ENCODE data around the gene CCDC88B. TPM values are rescaled to one million over a fixed set of nuclear protein-coding genes. Genes with fewer than 3 reads are reported as not detected.

Gene CCDC88B
- total and polyA plus RNA-seq, 3 donors from 2014 or later: 16.6 to 28.5 (median 23.5) TPM

GRCh38 chr11:64351136-64351631 is 11.2 kb downstream of the CCDC88B start:
- Histone ChIP-seq H3K36me3 (ENCODE audit: low read depth, missing control alignments) (no peaks in the 10 kb centered on the region), H3K9me3 (no peaks in the 10 kb centered on the region), H3K4me1 (peaks cover 17% of the 10 kb centered on the region), H3K27ac (no peak overlapping the region), H3K4me3 (no peak overlapping the region), H3K27me3 (no peaks in the 10 kb centered on the region)
- DNase-seq: no peak
- intact Hi-C loops (cut with DNase I; ENCODE audit: low total_unique reads): no loop called here
- WGBS, 2 donors: 90 to 97% methylated on average over 10 to 18 of the region's 18 CpGs
- TF ChIP-seq CTCF (IDR thresholded peaks at IDR 0.05) (no peak), POLR2A (IDR thresholded peaks at IDR 0.05) (no peak)

- no peak for DNase-seq
- no peaks in the 10 kb centered on the region for H3K27me3 ChIP-seq
- intact Hi-C loops (cut with DNase I; ENCODE audit: low total_unique reads): no loop called here
- H3K36me3 ChIP-seq (ENCODE audit: low read depth, missing control alignments): no peaks in the 10 kb centered on the region
- no peak overlapping the region for H3K4me3 ChIP-seq
- 92 to 93% methylated on average over 12 to 33 of the region's 33 CpGs for WGBS, 2 donors
- peaks cover 17% of the 10 kb centered on the region for H3K4me1 ChIP-seq
- H3K27ac ChIP-seq: no peak overlapping the region
- H3K9me3 ChIP-seq: no peaks in the 10 kb centered on the region
- no peak for TF ChIP-seq POLR2A (IDR thresholded peaks at IDR 0.05)
- no peak for TF ChIP-seq CTCF (IDR thresholded peaks at IDR 0.05)
Observed at GRCh38 chr11:64352099-64352994, 12.3 kb downstream of the CCDC88B start.

GRCh38 chr11:64352995-64353714 is 13.2 kb downstream of the CCDC88B start:
- no peak for TF ChIP-seq POLR2A (IDR thresholded peaks at IDR 0.05)
- TF ChIP-seq CTCF (IDR thresholded peaks at IDR 0.05): no peak
- Histone ChIP-seq H3K36me3 (ENCODE audit: low read depth, missing control alignments) (no peaks in the 10 kb centered on the region), H3K4me3 (no peak overlapping the region), H3K27ac (no peak overlapping the region), H3K27me3 (no peaks in the 10 kb centered on the region), H3K9me3 (no peaks in the 10 kb centered on the region), H3K4me1 (peaks cover 23% of the 10 kb centered on the region)
- no peak for DNase-seq
- 71 to 90% methylated on average over 2 to 34 of the region's 34 CpGs for WGBS, 2 donors
- intact Hi-C loops (cut with DNase I; ENCODE audit: low total_unique reads): no loop called here

DNA sequence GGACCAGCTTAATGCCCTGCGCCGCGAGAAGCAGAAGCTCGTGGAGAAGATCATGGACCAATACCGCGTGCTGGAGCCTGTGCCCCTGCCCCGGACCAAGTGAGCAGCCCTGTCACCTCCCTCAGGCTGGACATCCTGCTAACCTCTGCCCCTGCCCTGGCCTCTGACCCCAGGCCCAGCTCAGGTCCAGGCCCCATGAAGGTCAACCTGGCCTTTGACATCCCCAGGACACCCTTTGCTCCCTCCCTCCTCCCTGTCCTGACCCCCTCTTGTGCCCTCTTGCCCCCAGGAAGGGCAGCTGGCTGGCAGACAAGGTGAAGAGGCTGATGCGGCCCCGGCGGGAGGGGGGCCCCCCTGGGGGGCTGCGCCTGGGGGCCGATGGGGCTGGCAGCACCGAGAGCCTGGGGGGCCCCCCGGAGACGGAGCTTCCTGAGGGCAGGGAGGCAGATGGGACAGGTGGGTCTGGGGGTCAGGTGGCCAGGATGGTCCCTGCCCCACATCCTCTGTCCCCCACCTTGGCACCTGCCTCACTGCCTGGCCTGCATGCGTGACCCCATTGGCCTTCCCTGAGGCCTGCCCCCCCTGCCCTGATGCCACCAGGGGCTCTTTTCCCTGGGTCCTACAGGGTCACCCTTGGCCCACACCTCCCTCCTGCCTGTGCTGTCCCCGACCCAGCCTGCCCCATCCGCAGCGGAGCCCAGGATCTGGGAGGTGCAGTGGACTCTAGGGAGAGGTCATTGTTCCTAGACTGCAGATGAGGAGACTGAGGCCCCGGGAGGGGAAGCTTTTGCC is 13.9 kb downstream of the CCDC88B start:
- no peaks in the 10 kb centered on the region for H3K9me3 ChIP-seq
- TF ChIP-seq CTCF (IDR thresholded peaks at IDR 0.05) (no peak), POLR2A (IDR thresholded peaks at IDR 0.05) (no peak)
- no peaks in the 10 kb centered on the region for H3K36me3 ChIP-seq (ENCODE audit: low read depth, missing control alignments)
- H3K4me3 ChIP-seq: no peak overlapping the region
- no peak for DNase-seq
- intact Hi-C loops (cut with DNase I; ENCODE audit: low total_unique reads): no loop called here
- peaks cover 28% of the 10 kb centered on the region for H3K4me1 ChIP-seq
- 60 to 79% methylated on average over 11 to 18 of the region's 20 CpGs for WGBS, 2 donors
- no peak overlapping the region for H3K27ac ChIP-seq
- H3K27me3 ChIP-seq: no peaks in the 10 kb centered on the region

Measured in testis (tissue), 3 donors.